ENCODE data around the gene RXFP2.
A peak's percentile ranks its signal among the peaks of the same experiment; 100 is the strongest.

The RXFP2 gene

DNA sequence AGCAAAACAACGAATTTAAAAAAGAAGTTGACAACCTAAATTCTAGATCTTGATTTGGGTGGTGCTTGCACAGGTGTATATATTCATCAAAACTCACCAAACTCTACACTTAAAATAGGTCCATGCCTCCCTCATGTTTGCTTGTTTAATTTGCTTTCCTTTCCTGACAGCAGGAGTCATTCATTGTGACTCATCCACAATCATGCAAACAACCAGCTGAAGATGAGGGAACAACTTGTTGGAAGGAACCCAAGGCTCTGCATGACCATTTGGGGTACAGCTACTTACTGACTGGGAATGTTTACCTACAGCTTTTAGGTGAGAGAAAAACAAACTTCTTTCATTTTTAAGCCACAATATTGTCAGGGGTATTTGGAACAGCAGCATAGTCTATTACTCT lies 96.6 kb downstream of the RXFP2 start:
- DNase-seq (ENCODE audit: insufficient read length, low spot score) (no peak), FAIRE-seq (no peak)
- no peak for TF ChIP-seq TAF1 (IDR thresholded peaks at IDR 0.05; ENCODE audit: low read depth, low read length)
- TF ChIP-seq SPI1 (IDR thresholded peaks at IDR 0.05; ENCODE audit: low read depth, low read length): no peak
- TF ChIP-seq POLR2A (IDR thresholded peaks at IDR 0.05; ENCODE audit: low read depth, low read length): no peak
- no peak for TF ChIP-seq POLR2AphosphoS5 (IDR thresholded peaks at IDR 0.05; ENCODE audit: low read depth, low read length)
- no peak for TF ChIP-seq PAX5 (IDR thresholded peaks at IDR 0.05; ENCODE audit: insufficient read depth, low read length, severe bottlenecking)
- TF ChIP-seq POU2F2 (IDR thresholded peaks at IDR 0.05; ENCODE audit: low read depth, low read length): no peak

- DNase-seq (ENCODE audit: insufficient read length, low spot score) (no peak), FAIRE-seq (no peak)
- TF ChIP-seq SPI1 (IDR thresholded peaks at IDR 0.05; ENCODE audit: low read depth, low read length): no peak
- TF ChIP-seq PAX5 (IDR thresholded peaks at IDR 0.05; ENCODE audit: insufficient read depth, low read length, severe bottlenecking): no peak
- TF ChIP-seq POU2F2 (IDR thresholded peaks at IDR 0.05; ENCODE audit: low read depth, low read length): no peak
- no peak for TF ChIP-seq POLR2A (IDR thresholded peaks at IDR 0.05; ENCODE audit: low read depth, low read length)
- no peak for TF ChIP-seq TAF1 (IDR thresholded peaks at IDR 0.05; ENCODE audit: low read depth, low read length)
- no peak for TF ChIP-seq POLR2AphosphoS5 (IDR thresholded peaks at IDR 0.05; ENCODE audit: low read depth, low read length)
Measured at GRCh38 chr13:31843044-31843443, 103.7 kb downstream of the RXFP2 start.

DNA sequence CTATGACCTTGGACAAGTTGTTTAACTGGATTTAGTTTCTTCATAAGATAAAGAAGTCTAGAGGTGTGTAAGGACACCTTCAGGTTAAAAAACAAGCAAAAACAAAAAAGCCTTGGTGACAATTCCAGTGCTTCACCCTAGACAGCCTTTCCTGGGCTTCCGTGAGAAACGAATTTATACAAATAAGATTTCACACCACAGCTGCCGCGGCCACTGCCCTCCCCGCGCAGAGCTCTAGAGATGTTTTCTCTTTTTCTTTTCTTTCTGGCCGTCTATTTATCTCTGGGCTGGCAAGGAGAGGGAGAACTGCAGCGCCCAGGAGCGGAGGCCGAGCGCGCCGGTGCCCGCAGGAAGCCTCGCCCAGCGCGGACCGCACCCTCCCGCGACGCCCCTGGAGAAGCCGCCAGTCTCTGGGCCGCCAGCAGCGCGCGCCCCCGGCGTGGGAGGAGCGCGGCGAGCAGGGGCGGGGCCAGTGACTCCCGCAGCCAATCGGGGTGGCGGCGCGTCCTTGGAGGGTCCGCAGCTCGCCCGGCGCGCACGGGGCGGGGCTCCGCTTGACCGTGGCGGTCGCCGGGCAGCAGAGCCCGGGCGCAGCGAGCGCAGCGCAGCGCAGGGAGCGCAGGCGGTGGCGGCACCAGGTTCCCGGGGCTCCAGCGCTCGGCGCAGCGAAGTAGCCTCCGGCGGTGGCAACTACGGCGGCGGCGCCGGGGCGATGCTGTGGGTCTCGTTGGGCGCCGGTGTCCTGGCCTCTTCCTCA lies 107.0 kb downstream of the RXFP2 start:
- TF ChIP-seq SPI1 (IDR thresholded peaks at IDR 0.05; ENCODE audit: low read depth, low read length) (no peak), POU2F2 (IDR thresholded peaks at IDR 0.05; ENCODE audit: low read depth, low read length) (no peak), TAF1 (IDR thresholded peaks at IDR 0.05; ENCODE audit: low read depth, low read length) (no peak), POLR2AphosphoS5 (IDR thresholded peaks at IDR 0.05; ENCODE audit: low read depth, low read length) (no peak), PAX5 (IDR thresholded peaks at IDR 0.05; ENCODE audit: insufficient read depth, low read length, severe bottlenecking) (no peak), POLR2A (IDR thresholded peaks at IDR 0.05; ENCODE audit: low read depth, low read length) (no peak)
- DNase-seq (ENCODE audit: insufficient read length, low spot score): peak; percentile 80
- peak; percentile 95 for FAIRE-seq

DNA sequence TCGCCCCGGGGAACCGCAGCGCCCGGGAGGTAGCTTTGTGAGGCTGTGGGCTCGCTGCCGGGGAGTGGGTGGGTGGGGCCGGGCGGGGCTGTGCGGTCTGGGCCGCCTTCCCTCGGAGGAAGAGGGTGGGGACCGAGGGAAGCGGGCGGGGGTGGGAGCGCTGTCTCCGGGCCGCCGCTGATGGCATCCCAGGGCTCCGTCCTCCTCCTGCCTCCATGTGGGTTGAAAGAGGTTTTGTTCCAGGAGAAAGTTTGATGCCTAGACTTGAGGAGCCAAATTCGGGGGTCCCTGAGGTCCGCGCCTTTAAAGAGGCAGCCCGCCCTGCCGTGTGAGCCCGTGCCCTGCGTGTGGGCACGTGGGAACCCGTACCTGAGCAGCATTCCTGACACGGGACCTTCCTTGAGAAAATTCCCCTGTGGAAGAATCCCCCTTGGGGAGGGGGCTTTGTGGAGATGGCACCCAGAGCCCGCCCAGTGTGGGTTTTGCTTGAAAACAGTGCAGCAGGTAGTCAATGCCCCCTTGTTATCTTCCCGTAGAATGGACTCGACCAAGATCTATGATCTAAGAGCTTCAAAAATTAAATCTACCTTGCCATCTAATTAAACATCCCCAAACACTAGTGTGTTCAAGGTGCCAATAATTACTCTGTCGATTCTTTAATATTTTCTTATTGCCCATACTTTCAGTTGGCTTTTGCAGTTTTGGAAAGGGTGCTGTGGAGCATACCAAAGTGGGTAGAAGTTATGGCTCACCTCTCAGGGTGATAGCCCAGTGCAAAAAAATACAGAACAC lies 107.8 kb downstream of the RXFP2 start:
- no peak for DNase-seq (ENCODE audit: insufficient read length, low spot score)
- TF ChIP-seq POLR2AphosphoS5 (IDR thresholded peaks at IDR 0.05; ENCODE audit: low read depth, low read length) (no peak), POU2F2 (IDR thresholded peaks at IDR 0.05; ENCODE audit: low read depth, low read length) (no peak), POLR2A (IDR thresholded peaks at IDR 0.05; ENCODE audit: low read depth, low read length) (no peak), PAX5 (IDR thresholded peaks at IDR 0.05; ENCODE audit: insufficient read depth, low read length, severe bottlenecking) (no peak), SPI1 (IDR thresholded peaks at IDR 0.05; ENCODE audit: low read depth, low read length) (no peak), TAF1 (IDR thresholded peaks at IDR 0.05; ENCODE audit: low read depth, low read length) (no peak)
- peak; percentile 13 for FAIRE-seq

DNA sequence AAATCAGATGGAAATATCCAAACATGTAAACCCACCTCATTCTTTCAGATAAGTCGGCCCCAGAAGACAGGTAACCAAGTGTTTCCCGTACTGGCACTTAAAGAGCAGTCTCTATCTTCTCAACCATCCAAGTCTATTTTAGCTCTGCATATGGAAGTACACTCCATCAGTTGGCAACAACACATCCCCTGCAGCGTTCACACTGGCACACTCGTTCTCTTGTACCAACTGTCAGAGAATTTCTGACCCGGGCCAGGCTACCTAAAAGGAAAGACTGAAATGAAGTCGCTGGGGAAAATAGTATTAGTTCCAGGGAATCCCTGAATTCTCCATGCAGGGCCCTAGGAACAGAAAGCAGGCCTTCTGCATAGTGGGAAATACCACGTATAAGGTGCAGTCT lies 109.3 kb downstream of the RXFP2 start:
- no peak for DNase-seq (ENCODE audit: insufficient read length, low spot score)
- no peak for TF ChIP-seq POLR2AphosphoS5 (IDR thresholded peaks at IDR 0.05; ENCODE audit: low read depth, low read length)
- no peak for TF ChIP-seq PAX5 (IDR thresholded peaks at IDR 0.05; ENCODE audit: insufficient read depth, low read length, severe bottlenecking)
- TF ChIP-seq TAF1 (IDR thresholded peaks at IDR 0.05; ENCODE audit: low read depth, low read length): no peak
- TF ChIP-seq POU2F2 (IDR thresholded peaks at IDR 0.05; ENCODE audit: low read depth, low read length): no peak
- no peak for TF ChIP-seq POLR2A (IDR thresholded peaks at IDR 0.05; ENCODE audit: low read depth, low read length)
- TF ChIP-seq SPI1 (IDR thresholded peaks at IDR 0.05; ENCODE audit: low read depth, low read length): no peak
- no peak for FAIRE-seq

GRCh38 chr13:31849206-31849605 lies 109.9 kb downstream of the RXFP2 start:
- TF ChIP-seq SPI1 (IDR thresholded peaks at IDR 0.05; ENCODE audit: low read depth, low read length) (no peak), POU2F2 (IDR thresholded peaks at IDR 0.05; ENCODE audit: low read depth, low read length) (no peak), POLR2A (IDR thresholded peaks at IDR 0.05; ENCODE audit: low read depth, low read length) (no peak), PAX5 (IDR thresholded peaks at IDR 0.05; ENCODE audit: insufficient read depth, low read length, severe bottlenecking) (no peak), POLR2AphosphoS5 (IDR thresholded peaks at IDR 0.05; ENCODE audit: low read depth, low read length) (no peak), TAF1 (IDR thresholded peaks at IDR 0.05; ENCODE audit: low read depth, low read length) (no peak)
- no peak for FAIRE-seq

DNA sequence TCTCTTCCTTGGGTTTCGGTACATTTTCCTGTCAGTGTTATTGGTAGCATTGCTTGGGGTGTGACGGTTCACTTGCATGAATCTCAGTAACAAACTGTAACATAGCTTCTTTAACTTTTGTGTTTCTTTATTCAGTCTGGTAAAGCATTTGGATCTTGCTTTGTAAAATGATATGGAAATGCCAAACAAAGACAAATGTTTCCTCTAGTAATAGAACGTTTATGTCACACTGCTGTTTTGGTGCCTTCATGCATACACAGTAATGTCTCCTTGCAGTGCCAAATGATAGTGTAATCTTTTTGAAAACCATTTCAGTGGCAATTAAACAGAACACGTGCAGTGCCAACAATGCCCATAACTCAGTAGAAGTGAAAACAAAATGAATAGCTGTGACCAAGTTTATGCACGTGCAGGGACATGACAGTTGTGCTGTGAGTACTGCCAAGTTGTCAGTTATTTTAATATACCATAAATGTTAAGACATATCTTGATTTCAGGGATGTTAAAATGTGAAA lies 110.8 kb downstream of the RXFP2 start:
- FAIRE-seq: no peak
- no peak for TF ChIP-seq POU2F2 (IDR thresholded peaks at IDR 0.05; ENCODE audit: low read depth, low read length)
- TF ChIP-seq POLR2AphosphoS5 (IDR thresholded peaks at IDR 0.05; ENCODE audit: low read depth, low read length): no peak
- TF ChIP-seq SPI1 (IDR thresholded peaks at IDR 0.05; ENCODE audit: low read depth, low read length): no peak
- no peak for TF ChIP-seq POLR2A (IDR thresholded peaks at IDR 0.05; ENCODE audit: low read depth, low read length)
- no peak for TF ChIP-seq TAF1 (IDR thresholded peaks at IDR 0.05; ENCODE audit: low read depth, low read length)
- no peak for TF ChIP-seq PAX5 (IDR thresholded peaks at IDR 0.05; ENCODE audit: insufficient read depth, low read length, severe bottlenecking)
- DNase-seq (ENCODE audit: insufficient read length, low spot score): no peak

More at GRCh38 chr13:31849206-31849605, 109.9 kb downstream of the RXFP2 start:
- DNase-seq (ENCODE audit: insufficient read length, low spot score): no peak

- FAIRE-seq (no peak), DNase-seq (ENCODE audit: insufficient read length, low spot score) (no peak)
- no peak for TF ChIP-seq PAX5 (IDR thresholded peaks at IDR 0.05; ENCODE audit: insufficient read depth, low read length, severe bottlenecking)
- TF ChIP-seq SPI1 (IDR thresholded peaks at IDR 0.05; ENCODE audit: low read depth, low read length): no peak
- TF ChIP-seq POU2F2 (IDR thresholded peaks at IDR 0.05; ENCODE audit: low read depth, low read length): no peak
- TF ChIP-seq TAF1 (IDR thresholded peaks at IDR 0.05; ENCODE audit: low read depth, low read length): no peak
- no peak for TF ChIP-seq POLR2AphosphoS5 (IDR thresholded peaks at IDR 0.05; ENCODE audit: low read depth, low read length)
- no peak for TF ChIP-seq POLR2A (IDR thresholded peaks at IDR 0.05; ENCODE audit: low read depth, low read length)
Measured at GRCh38 chr13:31851216-31851615, 111.9 kb downstream of the RXFP2 start.
